Measurements from ENCODE around the gene SFTPB. TPM values are rescaled to one million over a fixed set of nuclear protein-coding genes. Genes with fewer than 3 reads are reported as not detected.

SFTPB gene
- polyA plus RNA-seq, 4 donors, result 0.01 to 34.9 (median 6.0) TPM

GRCh38 chr2:85690932-85691331, 22.9 kb upstream of the SFTPB start:
- FAIRE-seq (no peak), DNase-seq (no peak)
- no peaks in the 10 kb centered on the region for H3K36me3 ChIP-seq (ENCODE audit: control insufficient read depth in 3 of 3, insufficient read depth in 2 of 3, low read depth in 1 of 3, low read length in 3 of 3)
- no peak overlapping the region for H3K27ac ChIP-seq (ENCODE audit: low read depth in 1 of 3, low read length in 2 of 3)
- peaks cover 0 to 3% (median 0%) of the 10 kb centered on the region in 3 donors for H3K4me1 ChIP-seq (ENCODE audit: control insufficient read depth in 3 of 3, insufficient read depth in 2 of 3, low read depth in 1 of 3, low read length in 2 of 3)
- no peak overlapping the region for H3K4me3 ChIP-seq (ENCODE audit: low read depth in 1 of 3, low read length in 3 of 3)
- no peaks in the 10 kb centered on the region for H3K27me3 ChIP-seq (ENCODE audit: control insufficient read depth in 3 of 3, insufficient read depth in 3 of 3, low read length in 3 of 3)
- no peaks in the 10 kb centered on the region for H3K9me3 ChIP-seq (ENCODE audit: control insufficient read depth in 2 of 2, insufficient read depth in 1 of 2, low read depth in 1 of 2, low read length in 1 of 2)
- 70 to 84% (median 78%) methylated on average over 4 of the region's 4 CpGs for WGBS, 3 donors

DNA sequence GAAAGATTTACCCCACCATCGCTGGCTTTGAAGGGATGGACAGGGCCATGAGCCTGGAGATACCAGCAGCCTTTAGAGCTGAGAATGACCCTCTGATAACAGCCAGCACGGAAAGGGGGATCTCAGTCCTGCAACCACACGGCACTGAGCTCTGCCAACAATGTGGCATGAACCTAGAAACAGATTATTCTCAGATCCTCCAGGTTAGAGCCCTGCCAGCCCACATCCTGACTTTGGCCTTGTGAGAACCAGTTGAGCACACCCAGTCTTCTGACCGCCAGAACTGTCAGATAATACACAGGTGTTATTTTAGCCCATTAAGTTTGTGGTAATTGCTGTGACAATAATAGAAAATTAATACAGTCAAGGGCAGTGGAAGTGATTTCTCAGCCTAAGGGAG, 16.8 kb upstream of the SFTPB start:
- Histone ChIP-seq H3K27ac (ENCODE audit: low read depth in 1 of 3, low read length in 2 of 3) (no peak overlapping the region), H3K4me1 (ENCODE audit: control insufficient read depth in 3 of 3, insufficient read depth in 2 of 3, low read depth in 1 of 3, low read length in 2 of 3) (no peaks in the 10 kb centered on the region), H3K4me3 (ENCODE audit: low read depth in 1 of 3, low read length in 3 of 3) (no peak overlapping the region), H3K36me3 (ENCODE audit: control insufficient read depth in 3 of 3, insufficient read depth in 2 of 3, low read depth in 1 of 3, low read length in 3 of 3) (no peaks in the 10 kb centered on the region), H3K27me3 (ENCODE audit: control insufficient read depth in 3 of 3, insufficient read depth in 3 of 3, low read length in 3 of 3) (peaks cover 0 to 2% (median 0%) of the 10 kb centered on the region in 3 donors), H3K9me3 (ENCODE audit: control insufficient read depth in 2 of 2, insufficient read depth in 1 of 2, low read depth in 1 of 2, low read length in 1 of 2) (no peaks in the 10 kb centered on the region)
- FAIRE-seq (no peak), DNase-seq (no peak)
- WGBS, 3 donors, result 61 to 77% (median 70%) methylated on average over 4 of the region's 4 CpGs

GRCh38 chr2:85684380-85684779, 16.4 kb upstream of the SFTPB start:
- no peak overlapping the region for H3K4me3 ChIP-seq (ENCODE audit: low read depth in 1 of 3, low read length in 3 of 3)
- H3K36me3 ChIP-seq (ENCODE audit: control insufficient read depth in 3 of 3, insufficient read depth in 2 of 3, low read depth in 1 of 3, low read length in 3 of 3), result no peaks in the 10 kb centered on the region
- no peak for DNase-seq
- H3K4me1 ChIP-seq (ENCODE audit: control insufficient read depth in 3 of 3, insufficient read depth in 2 of 3, low read depth in 1 of 3, low read length in 2 of 3), result no peaks in the 10 kb centered on the region
- no peak overlapping the region for H3K27ac ChIP-seq (ENCODE audit: low read depth in 1 of 3, low read length in 2 of 3)
- no peaks in the 10 kb centered on the region for H3K9me3 ChIP-seq (ENCODE audit: control insufficient read depth in 2 of 2, insufficient read depth in 1 of 2, low read depth in 1 of 2, low read length in 1 of 2)
- 93 to 95% (median 95%) methylated on average over 4 of the region's 4 CpGs for WGBS, 3 donors
- peaks cover 0 to 2% (median 0%) of the 10 kb centered on the region in 3 donors for H3K27me3 ChIP-seq (ENCODE audit: control insufficient read depth in 3 of 3, insufficient read depth in 3 of 3, low read length in 3 of 3)
- no peak for FAIRE-seq

- no peak overlapping the region for H3K27ac ChIP-seq (ENCODE audit: low read depth in 1 of 3, low read length in 2 of 3)
- FAIRE-seq, result no peak
- peaks cover 0 to 3% (median 0%) of the 10 kb centered on the region in 3 donors for H3K4me1 ChIP-seq (ENCODE audit: control insufficient read depth in 3 of 3, insufficient read depth in 2 of 3, low read depth in 1 of 3, low read length in 2 of 3)
- no peak for DNase-seq
- no peak overlapping the region for H3K4me3 ChIP-seq (ENCODE audit: low read depth in 1 of 3, low read length in 3 of 3)
- peaks cover 0 to 2% (median 0%) of the 10 kb centered on the region in 3 donors for H3K27me3 ChIP-seq (ENCODE audit: control insufficient read depth in 3 of 3, insufficient read depth in 3 of 3, low read length in 3 of 3)
- 94 to 98% (median 95%) methylated on average over 5 of the region's 5 CpGs for WGBS, 3 donors
- H3K36me3 ChIP-seq (ENCODE audit: control insufficient read depth in 3 of 3, insufficient read depth in 2 of 3, low read depth in 1 of 3, low read length in 3 of 3), result no peaks in the 10 kb centered on the region
- no peaks in the 10 kb centered on the region for H3K9me3 ChIP-seq (ENCODE audit: control insufficient read depth in 2 of 2, insufficient read depth in 1 of 2, low read depth in 1 of 2, low read length in 1 of 2)
Measured at GRCh38 chr2:85682378-85682777, 14.4 kb upstream of the SFTPB start.

GRCh38 chr2:85681776-85682175, 13.8 kb upstream of the SFTPB start:
- FAIRE-seq (no peak), DNase-seq (no peak)
- Histone ChIP-seq H3K36me3 (ENCODE audit: control insufficient read depth in 3 of 3, insufficient read depth in 2 of 3, low read depth in 1 of 3, low read length in 3 of 3) (no peaks in the 10 kb centered on the region), H3K27ac (ENCODE audit: low read depth in 1 of 3, low read length in 2 of 3) (no peak overlapping the region), H3K27me3 (ENCODE audit: control insufficient read depth in 3 of 3, insufficient read depth in 3 of 3, low read length in 3 of 3) (peaks cover 0 to 2% (median 0%) of the 10 kb centered on the region in 3 donors), H3K4me1 (ENCODE audit: control insufficient read depth in 3 of 3, insufficient read depth in 2 of 3, low read depth in 1 of 3, low read length in 2 of 3) (peaks cover 0 to 3% (median 0%) of the 10 kb centered on the region in 3 donors), H3K4me3 (ENCODE audit: low read depth in 1 of 3, low read length in 3 of 3) (no peak overlapping the region), H3K9me3 (ENCODE audit: control insufficient read depth in 2 of 2, insufficient read depth in 1 of 2, low read depth in 1 of 2, low read length in 1 of 2) (no peaks in the 10 kb centered on the region)
- WGBS, 3 donors, result 79 to 100% (median 89%) methylated on average over 1 of the region's 1 CpG

- H3K4me1 ChIP-seq (ENCODE audit: control insufficient read depth in 3 of 3, insufficient read depth in 2 of 3, low read depth in 1 of 3, low read length in 2 of 3), result peaks cover 0 to 3% (median 0%) of the 10 kb centered on the region in 3 donors
- H3K27me3 ChIP-seq (ENCODE audit: control insufficient read depth in 3 of 3, insufficient read depth in 3 of 3, low read length in 3 of 3), result peaks cover 0 to 2% (median 0%) of the 10 kb centered on the region in 3 donors
- no peaks in the 10 kb centered on the region for H3K9me3 ChIP-seq (ENCODE audit: control insufficient read depth in 2 of 2, insufficient read depth in 1 of 2, low read depth in 1 of 2, low read length in 1 of 2)
- no peak for FAIRE-seq
- 64 to 75% (median 74%) methylated on average over 5 of the region's 5 CpGs for WGBS, 3 donors
- H3K36me3 ChIP-seq (ENCODE audit: control insufficient read depth in 3 of 3, insufficient read depth in 2 of 3, low read depth in 1 of 3, low read length in 3 of 3), result no peaks in the 10 kb centered on the region
- H3K27ac ChIP-seq (ENCODE audit: low read depth in 1 of 3, low read length in 2 of 3), result no peak overlapping the region
- DNase-seq, result no peak
- H3K4me3 ChIP-seq (ENCODE audit: low read depth in 1 of 3, low read length in 3 of 3), result no peak overlapping the region
Measured at GRCh38 chr2:85681372-85681763, 13.4 kb upstream of the SFTPB start.

DNA sequence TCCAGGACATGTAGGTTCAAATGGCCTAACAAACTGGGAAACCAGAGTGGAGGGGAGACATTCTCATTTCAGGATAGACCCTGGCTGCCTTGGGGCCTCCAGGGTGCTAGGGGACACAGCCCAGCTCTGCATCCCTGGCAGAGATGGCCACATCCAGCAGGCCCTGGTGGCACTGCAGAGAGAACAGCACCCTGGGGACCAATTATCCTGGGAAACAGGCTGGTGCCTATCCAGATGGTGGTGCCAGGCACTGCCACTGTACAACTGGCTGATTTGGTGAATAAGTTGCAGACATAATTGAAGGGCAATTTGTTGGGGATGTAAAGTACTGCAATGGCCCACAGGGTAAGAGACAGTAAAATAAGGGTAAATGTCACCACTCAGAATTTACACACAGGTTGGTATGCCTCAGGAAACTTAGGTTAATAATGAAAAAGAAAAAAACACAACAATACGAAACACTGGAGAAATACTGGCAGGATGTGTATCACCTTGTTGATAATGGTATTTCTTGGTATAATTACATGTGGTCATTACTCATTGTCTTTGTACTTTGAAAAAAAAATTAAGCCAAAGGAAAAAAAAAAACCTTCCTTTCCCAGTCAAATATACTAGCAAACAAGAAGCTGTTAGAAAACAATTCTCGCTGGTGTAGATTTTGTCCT, 12.8 kb upstream of the SFTPB start:
- no peak overlapping the region for H3K4me3 ChIP-seq (ENCODE audit: low read depth in 1 of 3, low read length in 3 of 3)
- no peaks in the 10 kb centered on the region for H3K36me3 ChIP-seq (ENCODE audit: control insufficient read depth in 3 of 3, insufficient read depth in 2 of 3, low read depth in 1 of 3, low read length in 3 of 3)
- no peak overlapping the region for H3K27ac ChIP-seq (ENCODE audit: low read depth in 1 of 3, low read length in 2 of 3)
- DNase-seq (no peak), FAIRE-seq (no peak)
- 75 to 79% (median 77%) methylated on average over 2 of the region's 2 CpGs for WGBS, 3 donors
- no peaks in the 10 kb centered on the region for H3K9me3 ChIP-seq (ENCODE audit: control insufficient read depth in 2 of 2, insufficient read depth in 1 of 2, low read depth in 1 of 2, low read length in 1 of 2)
- H3K4me1 ChIP-seq (ENCODE audit: control insufficient read depth in 3 of 3, insufficient read depth in 2 of 3, low read depth in 1 of 3, low read length in 2 of 3), result peaks cover 0 to 3% (median 0%) of the 10 kb centered on the region in 3 donors
- H3K27me3 ChIP-seq (ENCODE audit: control insufficient read depth in 3 of 3, insufficient read depth in 3 of 3, low read length in 3 of 3), result peaks cover 0 to 2% (median 0%) of the 10 kb centered on the region in 3 donors

GRCh38 chr2:85678794-85679672, 11.0 kb upstream of the SFTPB start:
- Histone ChIP-seq H3K27ac (ENCODE audit: low read depth in 1 of 3, low read length in 2 of 3) (peak overlapping the region in 1 of 3 donors; percentile 30), H3K4me1 (ENCODE audit: control insufficient read depth in 3 of 3, insufficient read depth in 2 of 3, low read depth in 1 of 3, low read length in 2 of 3) (peaks cover 0 to 3% (median 0%) of the 10 kb centered on the region in 3 donors), H3K36me3 (ENCODE audit: control insufficient read depth in 3 of 3, insufficient read depth in 2 of 3, low read depth in 1 of 3, low read length in 3 of 3) (no peaks in the 10 kb centered on the region), H3K4me3 (ENCODE audit: low read depth in 1 of 3, low read length in 3 of 3) (no peak overlapping the region), H3K27me3 (ENCODE audit: control insufficient read depth in 3 of 3, insufficient read depth in 3 of 3, low read length in 3 of 3) (peaks cover 0 to 4% (median 0%) of the 10 kb centered on the region in 3 donors), H3K9me3 (ENCODE audit: control insufficient read depth in 2 of 2, insufficient read depth in 1 of 2, low read depth in 1 of 2, low read length in 1 of 2) (no peaks in the 10 kb centered on the region)
- FAIRE-seq (no peak), DNase-seq (peak; percentile 80 to 85)
- 12 to 20% (median 15%) methylated on average over 25 of the region's 25 CpGs for WGBS, 3 donors
